SK-N-SH (cell line): Measurements from ENCODE around the gene KNDC1.

Experiments used
- CHD2 ChIP-seq: fragments of 150-350 bp; IDR thresholded peaks from 2 replicates; pipeline ENCODE4 v1.6.1; 2018; ENCODE audit warnings: low read length; ENCODE audit not compliant: partially characterized antibody
- CTCF ChIP-seq: fragments of 200-600 bp; sonication (generic); IDR thresholded peaks from 2 replicates; pipeline ENCODE4 v1.6.1; 2017; ENCODE audit warnings: antibody characterized with exemption, mild to moderate bottlenecking, moderate library complexity
- EP300 ChIP-seq, 2 experiments: IDR thresholded peaks; 2 replicates each; pipeline versions ENCODE4 v1.4.0 to v1.6.1; 2012; ENCODE audit warnings: borderline replicate concordance in 1 of 2, low read depth in 1 of 2, low read length in 1 of 2
- MAX ChIP-seq: IDR thresholded peaks from 2 replicates; pipeline ENCODE4 v1.4.0; 2012; ENCODE audit warnings: low read depth
- PBX3 ChIP-seq: IDR thresholded peaks from 2 replicates; pipeline ENCODE4; 2012
- POLR2AphosphoS5 ChIP-seq: IDR thresholded peaks from 2 replicates; pipeline ENCODE4 v1.6.1; 2012; ENCODE audit warnings: low read depth, low read length
- RAD21 ChIP-seq: IDR thresholded peaks from 2 replicates; pipeline ENCODE4 v1.6.1; 2012; ENCODE audit warnings: mild to moderate bottlenecking, low read length
- USF2 ChIP-seq: fragments of 150-350 bp; IDR thresholded peaks from 2 replicates; pipeline ENCODE4 v1.6.1; 2017; ENCODE audit warnings: antibody characterized with exemption, low read length, low read depth, borderline replicate concordance

GRCh38 chr10:133224076-133224475, 64.1 kb downstream of the KNDC1 start:
- no peak for TF ChIP-seq EP300 (IDR thresholded peaks at IDR 0.05; ENCODE audit: borderline replicate concordance in 1 of 2, low read depth in 1 of 2, low read length in 1 of 2)
- TF ChIP-seq CHD2: no peak
- TF ChIP-seq RAD21: no peak
- no peak for TF ChIP-seq CTCF
- no peak for TF ChIP-seq USF2
- no peak for TF ChIP-seq POLR2AphosphoS5
- no peak for TF ChIP-seq PBX3
- no peak for TF ChIP-seq MAX
